ENCODE measurements around the gene NELFB.

Gene NELFB

DNA sequence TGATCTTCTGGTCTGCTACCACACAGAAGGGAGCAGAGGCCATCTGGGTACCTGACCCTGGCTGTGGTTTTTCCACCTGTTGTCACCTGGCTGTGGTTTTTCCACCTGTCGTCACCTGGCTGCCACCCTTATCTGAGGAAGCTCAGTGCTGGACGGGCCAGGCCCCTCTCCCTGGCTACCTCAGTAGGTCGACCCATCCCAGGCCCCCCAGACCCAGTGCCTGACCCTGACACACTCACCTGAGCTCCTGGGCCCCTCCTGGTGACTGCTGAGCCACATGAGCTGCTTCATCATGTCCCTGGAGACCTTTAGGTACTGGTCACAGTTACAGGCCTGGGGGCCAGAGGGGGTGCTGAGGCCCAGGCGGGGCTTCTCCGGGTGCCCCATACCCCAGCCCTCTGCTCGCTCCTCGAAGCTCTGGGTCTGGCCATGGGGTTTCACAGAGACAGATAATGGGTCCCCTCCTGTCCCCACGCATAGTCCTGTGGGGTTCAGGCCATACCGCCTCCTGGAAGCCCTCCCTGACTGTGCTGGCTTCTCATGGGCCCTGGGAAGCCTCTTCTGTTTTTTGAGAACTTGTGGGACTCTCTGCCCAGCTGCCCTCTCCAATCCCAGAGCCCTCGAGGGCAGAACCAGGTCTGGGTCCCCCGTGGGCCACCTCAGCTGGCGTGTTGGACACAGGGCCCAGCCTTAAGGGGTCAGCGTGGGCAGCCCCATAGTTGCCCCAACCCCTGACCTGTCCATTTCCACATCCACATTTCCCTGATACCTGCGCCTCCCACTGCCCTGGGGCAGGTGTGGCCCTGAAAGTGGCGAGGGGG lies 54.5 kb downstream of the NELFB start:
- no peak overlapping the region for H3K4me3 ChIP-seq (ENCODE audit: low read depth, low read length)
- TF ChIP-seq POLR2A (IDR thresholded peaks at IDR 0.05; ENCODE audit: extremely low read depth, insufficient read length) (no peak), MYC (IDR thresholded peaks at IDR 0.05; ENCODE audit: low read depth, low read length) (no peak)
- TF ChIP-seq, protein P1, sequence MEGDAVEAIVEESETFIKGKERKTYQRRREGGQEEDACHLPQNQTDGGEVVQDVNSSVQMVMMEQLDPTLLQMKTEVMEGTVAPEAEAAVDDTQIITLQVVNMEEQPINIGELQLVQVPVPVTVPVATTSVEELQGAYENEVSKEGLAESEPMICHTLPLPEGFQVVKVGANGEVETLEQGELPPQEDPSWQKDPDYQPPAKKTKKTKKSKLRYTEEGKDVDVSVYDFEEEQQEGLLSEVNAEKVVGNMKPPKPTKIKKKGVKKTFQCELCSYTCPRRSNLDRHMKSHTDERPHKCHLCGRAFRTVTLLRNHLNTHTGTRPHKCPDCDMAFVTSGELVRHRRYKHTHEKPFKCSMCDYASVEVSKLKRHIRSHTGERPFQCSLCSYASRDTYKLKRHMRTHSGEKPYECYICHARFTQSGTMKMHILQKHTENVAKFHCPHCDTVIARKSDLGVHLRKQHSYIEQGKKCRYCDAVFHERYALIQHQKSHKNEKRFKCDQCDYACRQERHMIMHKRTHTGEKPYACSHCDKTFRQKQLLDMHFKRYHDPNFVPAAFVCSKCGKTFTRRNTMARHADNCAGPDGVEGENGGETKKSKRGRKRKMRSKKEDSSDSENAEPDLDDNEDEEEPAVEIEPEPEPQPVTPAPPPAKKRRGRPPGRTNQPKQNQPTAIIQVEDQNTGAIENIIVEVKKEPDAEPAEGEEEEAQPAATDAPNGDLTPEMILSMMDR (IDR thresholded peaks at IDR 0.05; ENCODE audit: low read depth, low read length) = no peak
- TF ChIP-seq, protein P2, sequence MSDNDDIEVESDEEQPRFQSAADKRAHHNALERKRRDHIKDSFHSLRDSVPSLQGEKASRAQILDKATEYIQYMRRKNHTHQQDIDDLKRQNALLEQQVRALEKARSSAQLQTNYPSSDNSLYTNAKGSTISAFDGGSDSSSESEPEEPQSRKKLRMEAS (IDR thresholded peaks at IDR 0.05; ENCODE audit: low read depth, low read length) = no peak
- DNase-seq (ENCODE audit: low read depth) = no peak

DNA sequence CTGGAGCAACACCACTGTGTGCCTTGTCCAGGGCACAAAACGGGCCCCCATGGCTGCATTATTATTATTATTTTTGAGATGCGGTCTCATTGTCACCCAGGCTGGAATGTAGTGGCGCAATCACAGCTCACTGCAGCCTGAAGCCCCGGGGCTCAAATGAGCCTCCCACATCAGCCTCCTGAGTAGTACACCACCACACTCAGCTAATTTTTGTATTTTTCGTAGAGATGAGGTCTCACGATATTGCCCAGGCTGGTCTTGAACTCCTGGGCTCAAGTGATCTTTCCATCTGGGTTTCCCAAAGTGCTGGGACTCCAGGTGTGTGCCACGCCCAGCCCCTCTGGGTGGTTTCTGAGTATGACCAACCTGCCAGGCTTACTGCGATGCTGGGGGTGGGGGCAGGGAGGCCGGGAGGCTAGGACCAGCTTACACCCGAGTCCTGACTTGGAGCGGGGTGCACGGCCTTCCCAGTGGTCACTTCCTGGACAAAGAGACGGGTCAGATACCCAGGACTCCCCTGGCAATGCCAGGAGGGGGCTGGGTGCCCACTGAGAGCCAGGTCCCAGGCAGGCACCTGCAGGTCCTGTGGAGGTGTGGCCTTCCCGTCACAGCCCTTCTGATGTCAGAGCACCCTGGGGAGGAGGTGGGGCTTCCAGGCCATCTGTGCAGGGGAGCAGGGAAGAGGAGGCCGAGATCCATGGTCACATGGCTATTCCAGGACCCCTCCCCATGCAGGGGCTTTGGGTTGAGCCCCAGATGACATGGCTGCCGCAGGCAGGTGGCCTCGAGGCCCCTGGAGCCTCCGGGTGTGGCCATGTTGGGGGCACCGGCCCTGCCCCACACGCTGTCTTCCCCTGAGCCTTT lies 55.3 kb downstream of the NELFB start:
- TF ChIP-seq POLR2A (IDR thresholded peaks at IDR 0.05; ENCODE audit: extremely low read depth, insufficient read length) (no peak), MYC (IDR thresholded peaks at IDR 0.05; ENCODE audit: low read depth, low read length) (no peak)
- TF ChIP-seq, protein P2 (IDR thresholded peaks at IDR 0.05; ENCODE audit: low read depth, low read length) = no peak
- no peak for DNase-seq (ENCODE audit: low read depth)

GRCh38 chr9:137311171-137311985 lies 56.3 kb downstream of the NELFB start:
- TF ChIP-seq, protein P1 (IDR thresholded peaks at IDR 0.05; ENCODE audit: low read depth, low read length) = no peak
- TF ChIP-seq, protein P2 (IDR thresholded peaks at IDR 0.05; ENCODE audit: low read depth, low read length) = no peak
- no peak for DNase-seq (ENCODE audit: low read depth)
- H3K4me3 ChIP-seq (ENCODE audit: low read depth, low read length) = no peak overlapping the region

More for the DNA sequence above, 55.3 kb downstream of the NELFB start:
- H3K4me3 ChIP-seq (ENCODE audit: low read depth, low read length) = no peak overlapping the region

DNA sequence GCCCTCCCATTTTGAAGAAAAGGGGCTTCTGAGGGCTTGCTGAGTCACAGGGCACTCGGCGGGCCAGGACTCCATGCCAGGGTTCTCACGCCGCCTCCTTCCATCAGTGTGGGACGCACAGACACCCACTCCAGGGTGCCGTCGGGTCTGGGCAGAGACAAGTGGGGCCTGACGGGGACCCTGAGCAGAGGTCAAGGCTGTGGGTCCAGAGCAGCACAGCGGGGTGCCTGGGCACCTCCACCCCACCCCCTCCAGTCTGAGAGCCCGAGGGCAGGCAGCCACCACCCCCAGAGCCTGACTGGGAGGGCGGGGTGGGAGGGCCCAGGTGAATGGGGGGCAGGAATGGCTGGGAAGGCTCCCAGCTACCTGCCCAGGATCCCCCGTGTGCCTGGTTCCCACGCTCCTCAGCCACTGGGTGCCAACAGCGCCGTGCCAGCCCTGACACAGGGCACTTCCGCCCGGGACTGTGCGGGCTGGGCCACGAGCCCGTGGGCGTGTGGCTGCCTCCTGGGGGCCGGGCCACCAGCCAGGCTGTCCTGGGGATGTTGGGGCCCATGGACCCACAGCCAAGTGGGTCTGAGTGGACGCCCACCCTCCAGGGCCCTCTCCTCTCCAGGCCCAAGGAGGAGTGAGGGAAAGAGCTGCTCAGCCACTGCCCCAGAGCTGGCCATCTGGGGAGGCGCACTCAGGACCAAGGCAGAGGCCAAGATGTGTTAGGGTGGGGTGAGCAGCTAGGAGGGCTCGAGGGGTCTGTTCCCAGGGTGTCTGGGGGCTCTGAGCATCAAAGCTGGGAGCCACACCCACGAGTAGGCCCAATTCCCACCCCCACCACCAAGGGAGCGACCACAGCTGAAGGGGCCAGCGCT lies 57.1 kb downstream of the NELFB start:
- H3K4me3 ChIP-seq (ENCODE audit: low read depth, low read length) = no peak overlapping the region
- no peak for DNase-seq (ENCODE audit: low read depth)

GRCh38 chr9:137312852-137313325 lies 57.8 kb downstream of the NELFB start:
- DNase-seq (ENCODE audit: low read depth) = no peak
- TF ChIP-seq, protein P1 (IDR thresholded peaks at IDR 0.05; ENCODE audit: low read depth, low read length) = no peak
- TF ChIP-seq POLR2A (IDR thresholded peaks at IDR 0.05; ENCODE audit: extremely low read depth, insufficient read length) = no peak
- TF ChIP-seq, protein P2 (IDR thresholded peaks at IDR 0.05; ENCODE audit: low read depth, low read length) = no peak
- TF ChIP-seq MYC (IDR thresholded peaks at IDR 0.05; ENCODE audit: low read depth, low read length) = no peak
- H3K4me3 ChIP-seq (ENCODE audit: low read depth, low read length) = no peak overlapping the region

More for the DNA sequence above, 57.1 kb downstream of the NELFB start:
- TF ChIP-seq, protein P2 (IDR thresholded peaks at IDR 0.05; ENCODE audit: low read depth, low read length) = no peak
- no peak for TF ChIP-seq MYC (IDR thresholded peaks at IDR 0.05; ENCODE audit: low read depth, low read length)
- no peak for TF ChIP-seq POLR2A (IDR thresholded peaks at IDR 0.05; ENCODE audit: extremely low read depth, insufficient read length)
- TF ChIP-seq, protein P1 (IDR thresholded peaks at IDR 0.05; ENCODE audit: low read depth, low read length) = no peak
